ENCODE results near the gene UVRAG.

DNA sequence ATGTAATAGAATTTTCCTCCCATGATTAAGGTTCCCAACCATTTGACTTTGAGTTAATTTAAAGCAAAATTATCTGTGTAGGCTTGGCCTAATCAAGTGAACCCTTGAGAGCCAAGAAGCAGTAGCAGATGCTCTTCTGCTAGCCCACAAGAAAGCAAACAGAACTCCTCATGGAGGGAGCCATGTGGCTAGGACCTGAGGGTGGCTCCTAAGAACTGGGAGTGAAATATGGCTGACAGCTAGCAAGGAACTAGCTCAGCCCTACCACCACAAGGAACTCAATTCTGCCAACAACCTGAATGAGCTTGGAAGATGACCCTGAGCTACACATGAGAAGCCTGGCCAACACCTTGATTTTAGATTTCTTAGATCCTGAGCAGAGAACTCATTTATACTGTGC, 223.6 kb downstream of the UVRAG start:
- TF ChIP-seq YY1 (IDR thresholded peaks at IDR 0.05; ENCODE audit: insufficient read depth, insufficient read length): no peak
- no peak for TF ChIP-seq ZNF274 (IDR thresholded peaks at IDR 0.05; ENCODE audit: low read depth, low read length)
